Erythroblast (primary cell): ENCODE data around the gene STT3B.

Experiments
- GATA1 ChIP-seq: IDR thresholded peaks from 2 replicates; pipeline ENCODE4 v1.6.1; 2011; ENCODE audit warnings: low read depth, mild to moderate bottlenecking, control low read depth, low read length, moderate library complexity
- POLR2A ChIP-seq: IDR thresholded peaks from 2 replicates; pipeline ENCODE4 v1.6.1; 2011; ENCODE audit warnings: mild to moderate bottlenecking, low read length

DNA sequence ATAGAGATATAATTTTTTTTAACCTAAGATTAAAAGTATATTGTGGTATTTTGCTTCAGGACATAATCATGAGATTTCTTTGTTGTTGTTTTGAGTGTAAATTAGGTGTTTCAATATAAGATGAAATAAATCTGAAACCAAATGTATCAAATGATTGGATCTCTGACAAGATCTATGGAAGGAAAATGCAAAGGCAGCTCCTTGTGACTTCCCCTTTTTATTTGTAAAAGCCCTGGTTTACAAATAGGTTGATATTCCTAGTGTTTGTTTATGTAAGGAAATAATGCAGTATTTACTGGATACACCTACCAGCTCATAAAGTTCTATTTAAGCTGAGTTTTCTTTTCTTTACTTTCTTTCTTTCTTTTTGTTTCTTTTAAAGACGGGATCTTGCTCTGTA lies 35.9 kb downstream of the STT3B start:
- TF ChIP-seq POLR2A, result no peak
- no peak for TF ChIP-seq GATA1
